ENCODE results near the gene KLF16. TPM values are rescaled to one million over a fixed set of nuclear protein-coding genes. Genes with fewer than 3 reads are reported as not detected.

KLF16 gene
- total RNA-seq, 1 donor from 2014 or later: 26.3 TPM

GRCh38 chr19:1837625-1838105 is 25.7 kb downstream of the KLF16 start:
- Mint-ChIP-seq H3K27ac (ENCODE audit: unreplicated experiment) (no peak overlapping the region), H3K9me3 (ENCODE audit: unreplicated experiment) (no peaks in the 10 kb centered on the region), H3K36me3 (ENCODE audit: unreplicated experiment) (no peaks in the 10 kb centered on the region)

GRCh38 chr19:1837222-1837565 is 26.2 kb downstream of the KLF16 start:
- Mint-ChIP-seq H3K27me3 (ENCODE audit: unreplicated experiment) (no peaks in the 10 kb centered on the region), H3K36me3 (ENCODE audit: unreplicated experiment) (no peaks in the 10 kb centered on the region), H3K9me3 (ENCODE audit: unreplicated experiment) (no peaks in the 10 kb centered on the region), H3K4me3 (ENCODE audit: unreplicated experiment) (no peak overlapping the region), H3K4me1 (ENCODE audit: unreplicated experiment) (peaks cover 27% of the 10 kb centered on the region), H3K27ac (ENCODE audit: unreplicated experiment) (no peak overlapping the region)
- DNase-seq (ENCODE audit: extremely low spot score, unreplicated experiment): no peak
- no peak for TF ChIP-seq CTCF (IDR thresholded peaks at IDR 0.05)

More at GRCh38 chr19:1837625-1838105, 25.7 kb downstream of the KLF16 start:
- peak; percentile 90 for TF ChIP-seq CTCF (IDR thresholded peaks at IDR 0.05)
- DNase-seq (ENCODE audit: extremely low spot score, unreplicated experiment): no peak
- Mint-ChIP-seq H3K4me1 (ENCODE audit: unreplicated experiment) (peaks cover 32% of the 10 kb centered on the region), H3K4me3 (ENCODE audit: unreplicated experiment) (no peak overlapping the region), H3K27me3 (ENCODE audit: unreplicated experiment) (no peaks in the 10 kb centered on the region)

DNA sequence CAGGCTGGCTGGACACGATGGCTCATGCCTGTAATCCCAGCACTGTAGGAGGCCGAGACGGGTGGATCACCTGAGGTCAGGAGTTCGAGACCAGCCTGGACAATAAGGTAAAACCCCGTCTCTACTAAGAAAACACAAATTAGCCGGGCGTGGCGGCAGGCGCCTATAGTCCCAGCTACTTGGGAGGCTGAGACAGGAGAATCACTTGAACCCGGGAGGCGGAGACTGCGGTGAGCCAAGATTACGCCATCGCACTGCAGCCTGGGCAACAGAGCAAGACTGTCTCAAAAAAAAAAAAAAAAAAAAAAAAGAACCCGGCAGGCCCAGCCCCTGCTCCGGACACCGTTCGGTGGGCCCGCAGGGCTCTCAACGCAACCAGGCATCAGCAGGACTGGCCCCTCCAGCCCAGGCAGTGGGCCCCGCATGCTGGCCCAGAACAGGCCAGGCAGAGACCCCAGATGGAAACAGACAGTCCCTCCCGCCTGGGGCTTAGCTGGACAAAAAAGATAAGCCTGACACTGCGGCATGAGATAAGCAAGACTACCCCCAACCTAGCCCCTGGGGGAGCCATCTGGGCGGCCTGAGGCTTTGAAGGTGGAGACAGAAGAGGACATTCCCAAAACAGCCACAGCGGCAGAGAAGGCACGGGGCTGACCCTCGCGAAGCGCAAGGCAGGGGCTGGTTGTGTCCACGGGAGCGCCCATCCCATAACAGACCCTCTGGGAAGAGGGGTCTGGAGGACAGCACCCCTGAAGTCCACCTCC is 26.7 kb downstream of the KLF16 start:
- no peaks in the 10 kb centered on the region for H3K36me3 Mint-ChIP-seq (ENCODE audit: unreplicated experiment)

DNA sequence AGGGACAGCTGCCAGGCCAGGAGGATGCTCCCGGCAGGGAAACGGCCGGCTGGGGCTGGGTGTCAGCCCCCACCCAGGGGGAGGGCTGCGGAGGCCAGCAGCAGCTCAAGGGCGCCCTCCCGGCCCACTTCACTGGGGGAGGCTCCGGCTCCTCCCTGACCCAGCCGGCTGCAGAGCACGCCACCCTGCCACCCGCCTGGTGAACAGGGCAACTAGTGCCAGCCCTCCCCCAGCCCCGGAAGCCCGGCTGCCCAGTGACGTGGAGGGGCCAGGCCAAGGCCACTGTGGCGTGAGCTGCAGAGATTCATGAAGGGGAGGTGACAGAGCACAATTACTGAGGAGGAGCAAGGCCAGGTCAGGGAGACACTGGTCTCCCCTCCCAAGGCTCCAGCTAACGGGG is 29.8 kb downstream of the KLF16 start:
- no peak overlapping the region for H3K27ac Mint-ChIP-seq (ENCODE audit: unreplicated experiment)
- TF ChIP-seq CTCF (IDR thresholded peaks at IDR 0.05): no peak
- H3K27me3 Mint-ChIP-seq (ENCODE audit: unreplicated experiment): no peaks in the 10 kb centered on the region
- no peak for DNase-seq (ENCODE audit: extremely low spot score, unreplicated experiment)
- no peak overlapping the region for H3K4me3 Mint-ChIP-seq (ENCODE audit: unreplicated experiment)
- H3K9me3 Mint-ChIP-seq (ENCODE audit: unreplicated experiment): no peaks in the 10 kb centered on the region
- no peaks in the 10 kb centered on the region for H3K36me3 Mint-ChIP-seq (ENCODE audit: unreplicated experiment)
- peaks cover 4% of the 10 kb centered on the region for H3K4me1 Mint-ChIP-seq (ENCODE audit: unreplicated experiment)

More for the DNA sequence above, 26.7 kb downstream of the KLF16 start:
- Mint-ChIP-seq H3K4me3 (ENCODE audit: unreplicated experiment) (no peak overlapping the region), H3K9me3 (ENCODE audit: unreplicated experiment) (no peaks in the 10 kb centered on the region), H3K4me1 (ENCODE audit: unreplicated experiment) (peaks cover 21% of the 10 kb centered on the region), H3K27ac (ENCODE audit: unreplicated experiment) (no peak overlapping the region), H3K27me3 (ENCODE audit: unreplicated experiment) (no peaks in the 10 kb centered on the region)
- no peak for TF ChIP-seq CTCF (IDR thresholded peaks at IDR 0.05)
- DNase-seq (ENCODE audit: extremely low spot score, unreplicated experiment): no peak

DNA sequence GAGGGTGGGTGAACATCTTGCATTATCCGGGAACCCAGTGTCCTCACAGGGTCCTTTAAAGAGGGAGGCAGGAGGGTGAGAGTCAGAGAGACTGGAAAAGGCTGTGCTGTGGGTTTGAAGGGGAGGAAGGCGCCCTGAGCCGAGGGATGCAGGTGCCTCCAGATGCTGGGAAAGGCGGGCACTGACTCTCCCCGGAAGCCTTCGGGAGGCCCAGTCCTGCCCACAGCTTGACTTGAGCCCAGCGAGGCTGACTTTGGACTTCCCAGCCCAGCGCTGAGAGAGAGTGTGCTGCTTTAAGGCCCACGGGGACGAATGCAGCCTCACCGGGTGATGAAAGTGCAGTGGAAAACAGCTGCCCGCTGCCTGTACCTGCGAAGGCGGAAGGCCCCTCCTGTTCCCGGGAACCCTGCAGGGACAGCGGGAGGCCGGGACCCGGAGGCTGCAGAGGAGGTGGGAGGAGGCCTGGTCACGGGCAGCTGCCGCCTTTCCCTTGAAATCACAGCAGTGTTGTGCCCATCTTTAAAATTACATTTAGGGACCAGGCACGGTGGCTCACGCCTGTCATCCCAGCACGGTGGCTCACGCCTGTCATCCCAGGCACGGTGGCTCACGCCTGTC is 31.2 kb downstream of the KLF16 start:
- no peak for DNase-seq (ENCODE audit: extremely low spot score, unreplicated experiment)
- Mint-ChIP-seq H3K36me3 (ENCODE audit: unreplicated experiment) (no peaks in the 10 kb centered on the region), H3K4me3 (ENCODE audit: unreplicated experiment) (no peak overlapping the region), H3K9me3 (ENCODE audit: unreplicated experiment) (no peaks in the 10 kb centered on the region), H3K4me1 (ENCODE audit: unreplicated experiment) (no peaks in the 10 kb centered on the region), H3K27ac (ENCODE audit: unreplicated experiment) (no peak overlapping the region), H3K27me3 (ENCODE audit: unreplicated experiment) (no peaks in the 10 kb centered on the region)
- TF ChIP-seq CTCF (IDR thresholded peaks at IDR 0.05): no peak
